Osteocyte (in vitro differentiated cells): ENCODE results near the gene NEBL. TPM values are rescaled to one million over a fixed set of nuclear protein-coding genes. Genes with fewer than 3 reads are reported as not detected.

ENCODE experiments used
- DNase-seq: peaks from one replicate; pipeline ENCODE4 v3.0.0; 2021; ENCODE audit warnings: mixed read lengths; ENCODE audit not compliant: unreplicated experiment; ENCODE audit errors: extremely low spot score
- H3K27ac Mint-ChIP-seq: one replicate; pipeline ENCODE4 v1.8.0; 2021; ENCODE audit warnings: mild to moderate bottlenecking, mixed read lengths; ENCODE audit not compliant: unreplicated experiment
- H3K27me3 Mint-ChIP-seq: one replicate; pipeline ENCODE4 v1.8.0; 2021; ENCODE audit warnings: mixed read lengths; ENCODE audit not compliant: unreplicated experiment
- H3K36me3 Mint-ChIP-seq: one replicate; pipeline ENCODE4 v1.8.0; 2021; ENCODE audit warnings: mixed read lengths; ENCODE audit not compliant: unreplicated experiment
- H3K4me1 Mint-ChIP-seq: one replicate; pipeline ENCODE4 v1.8.0; 2021; ENCODE audit warnings: mixed read lengths; ENCODE audit not compliant: unreplicated experiment
- H3K4me3 Mint-ChIP-seq: one replicate; pipeline ENCODE4 v1.8.0; 2021; ENCODE audit warnings: mild to moderate bottlenecking, moderate library complexity, mixed read lengths; ENCODE audit not compliant: unreplicated experiment
- H3K9me3 Mint-ChIP-seq: one replicate; pipeline ENCODE4 v1.8.0; 2021; ENCODE audit warnings: mixed read lengths; ENCODE audit not compliant: unreplicated experiment
- CTCF ChIP-seq: fragments of 200-600 bp; sonication (generic); IDR thresholded peaks from 2 replicates; pipeline ENCODE4 v1.5.0; 2021; ENCODE audit warnings: antibody characterized with exemption, mild to moderate bottlenecking, moderate library complexity
- total RNA-seq: library from RNA; stranded (reverse); gene quantifications from 2 replicates; pipeline ENCODE4 v1.2.1, GENCODE V29; 2021

NEBL gene
- total RNA-seq, 1 donor from 2014 or later = 0.30 TPM

GRCh38 chr10:20879136-20879535 lies 18.0 kb downstream of the NEBL start:
- Mint-ChIP-seq H3K36me3 (no peaks in the 10 kb centered on the region), H3K4me1 (no peaks in the 10 kb centered on the region), H3K27ac (no peak overlapping the region), H3K27me3 (peaks cover 16% of the 10 kb centered on the region), H3K9me3 (no peaks in the 10 kb centered on the region), H3K4me3 (no peak overlapping the region)
- no peak for TF ChIP-seq CTCF
- DNase-seq = no peak

- Mint-ChIP-seq H3K4me3 (no peak overlapping the region), H3K9me3 (no peaks in the 10 kb centered on the region), H3K27me3 (peaks cover 13% of the 10 kb centered on the region), H3K4me1 (no peaks in the 10 kb centered on the region), H3K36me3 (no peaks in the 10 kb centered on the region), H3K27ac (no peak overlapping the region)
- no peak for TF ChIP-seq CTCF
- no peak for DNase-seq
Observed at GRCh38 chr10:20877986-20878983, 18.8 kb downstream of the NEBL start.

- H3K27ac Mint-ChIP-seq = no peak overlapping the region
- no peaks in the 10 kb centered on the region for H3K9me3 Mint-ChIP-seq
- H3K27me3 Mint-ChIP-seq = peaks cover 6% of the 10 kb centered on the region
- no peaks in the 10 kb centered on the region for H3K36me3 Mint-ChIP-seq
- no peak for TF ChIP-seq CTCF
- no peak for DNase-seq
- H3K4me3 Mint-ChIP-seq = no peak overlapping the region
- H3K4me1 Mint-ChIP-seq = no peaks in the 10 kb centered on the region
Observed at GRCh38 chr10:20877554-20877953, 19.6 kb downstream of the NEBL start.

GRCh38 chr10:20874261-20874660 lies 22.9 kb downstream of the NEBL start:
- no peaks in the 10 kb centered on the region for H3K9me3 Mint-ChIP-seq
- no peak overlapping the region for H3K27ac Mint-ChIP-seq
- no peaks in the 10 kb centered on the region for H3K27me3 Mint-ChIP-seq
- no peak for TF ChIP-seq CTCF
- no peak overlapping the region for H3K4me3 Mint-ChIP-seq
- no peaks in the 10 kb centered on the region for H3K4me1 Mint-ChIP-seq
- DNase-seq = no peak
- H3K36me3 Mint-ChIP-seq = no peaks in the 10 kb centered on the region

GRCh38 chr10:20871970-20872369 lies 25.1 kb downstream of the NEBL start:
- no peak overlapping the region for H3K4me3 Mint-ChIP-seq
- no peaks in the 10 kb centered on the region for H3K9me3 Mint-ChIP-seq
- no peaks in the 10 kb centered on the region for H3K36me3 Mint-ChIP-seq
- no peaks in the 10 kb centered on the region for H3K4me1 Mint-ChIP-seq
- TF ChIP-seq CTCF = no peak
- DNase-seq = no peak
- peaks cover 11% of the 10 kb centered on the region for H3K27me3 Mint-ChIP-seq
- H3K27ac Mint-ChIP-seq = no peak overlapping the region
